Activated CD8-positive, alpha-beta T cell treated with anti-CD3 and anti-CD28 coated beads, Interleukin-2, amount 10 ng/mL, durations not matched to agents 7 days and 5 days (primary cell): ENCODE results near the gene TMEFF2. TPM values are rescaled to one million over a fixed set of nuclear protein-coding genes. Genes with fewer than 3 reads are reported as not detected.

Experiments used
- ATAC-seq: fragments of 150-1000 bp; cut with Tn5 transposase; one replicate; pipeline ENCODE4 v1.10.0; 2021; ENCODE audit warnings: moderate library complexity
- CTCF ChIA-PET: fragments of 350-600 bp; sonication (Branson Sonifier 250); formaldehyde crosslinking; loops from one replicate; lab custom pipeline; 2021; ENCODE audit warnings: antibody characterized with exemption; lab: Charles Lee
- POLR2A ChIA-PET: fragments of 350-600 bp; sonication (Branson Sonifier 250); formaldehyde crosslinking; loops from one replicate; lab custom pipeline; 2021; ENCODE audit warnings: antibody characterized with exemption; lab: Charles Lee
- DNase-seq: peaks from one replicate; pipeline ENCODE4 v3.0.0-alpha.2; 2020
- H3K27ac Mint-ChIP-seq: one replicate; pipeline ENCODE4 v1.8.0; 2021; ENCODE audit warnings: mild to moderate bottlenecking, mixed read lengths
- H3K27me3 Mint-ChIP-seq: one replicate; pipeline ENCODE4 v1.8.0; 2021; ENCODE audit warnings: low read depth, mixed read lengths
- H3K36me3 Mint-ChIP-seq: one replicate; pipeline ENCODE4 v1.8.0; 2021; ENCODE audit warnings: low read depth, mixed read lengths
- H3K4me1 Mint-ChIP-seq: one replicate; pipeline ENCODE4 v1.8.0; 2021; ENCODE audit warnings: low read depth, mixed read lengths
- H3K4me3 Mint-ChIP-seq: one replicate; pipeline ENCODE4 v1.8.0; 2021; ENCODE audit warnings: mild to moderate bottlenecking, mixed read lengths
- H3K9me3 Mint-ChIP-seq: one replicate; pipeline ENCODE4 v1.8.0; 2022; ENCODE audit warnings: mixed read lengths; ENCODE audit not compliant: insufficient read depth
- total RNA-seq, 2 experiments: library from RNA; stranded (reverse); gene quantifications; one replicate each; pipeline ENCODE4 v1.2.3, GENCODE V29; 2021

TMEFF2 gene
- total RNA-seq, 2 experiments from 2014 or later, result not detected

DNA sequence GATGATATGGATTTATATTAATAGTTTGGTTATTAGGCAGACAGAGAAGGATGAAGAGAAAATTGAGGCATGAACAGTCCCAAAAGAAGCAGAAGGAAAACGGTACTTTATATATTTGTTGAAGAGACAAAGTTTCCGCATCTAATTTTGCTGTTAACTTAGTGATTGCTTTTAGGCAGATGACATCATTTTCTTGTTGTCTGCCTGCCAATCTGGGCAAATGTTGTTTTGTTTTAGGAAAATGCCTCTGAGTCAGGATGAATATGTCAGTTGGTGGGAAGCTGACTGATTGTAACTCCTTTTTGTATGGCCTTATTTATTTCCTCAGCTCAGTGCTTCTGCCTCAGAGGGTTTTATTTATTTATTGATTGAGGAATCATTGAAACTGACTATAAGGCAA is 295.3 kb downstream of the TMEFF2 start:
- no peaks in the 10 kb centered on the region for H3K9me3 Mint-ChIP-seq
- no peaks in the 10 kb centered on the region for H3K27me3 Mint-ChIP-seq
- ATAC-seq (no peak), DNase-seq (no peak)
- POLR2A ChIA-PET, result no interaction called here
- no peaks in the 10 kb centered on the region for H3K36me3 Mint-ChIP-seq
- no peak overlapping the region for H3K4me3 Mint-ChIP-seq
- H3K27ac Mint-ChIP-seq, result no peak overlapping the region
- CTCF ChIA-PET, result no interaction called here
- H3K4me1 Mint-ChIP-seq, result no peaks in the 10 kb centered on the region
